HG03342 (cell line): ENCODE data around the gene ZDHHC17.

Experiments
- ATAC-seq: cut with Tn5 transposase; IDR thresholded peaks from one replicate; pipeline ENCODE4 v1.9.1; 2021; ENCODE audit warnings: mild to moderate bottlenecking, moderate library complexity; ENCODE audit not compliant: unreplicated experiment

ZDHHC17 gene

GRCh38 chr12:76813265-76813664 lies 49.4 kb downstream of the ZDHHC17 start:
- no peak for ATAC-seq

GRCh38 chr12:76813972-76814371 lies 50.1 kb downstream of the ZDHHC17 start:
- no peak for ATAC-seq

GRCh38 chr12:76820888-76821482 lies 57.1 kb downstream of the ZDHHC17 start:
- no peak for ATAC-seq

- no peak for ATAC-seq
These were observed 66.5 kb downstream of the ZDHHC17 start for GRCh38 chr12:76830436-76830835.

GRCh38 chr12:76836633-76837032 lies 72.7 kb downstream of the ZDHHC17 start:
- ATAC-seq = no peak

- ATAC-seq = no peak
These were observed 83.3 kb downstream of the ZDHHC17 start for GRCh38 chr12:76847260-76847659.

GRCh38 chr12:76848132-76848531 lies 84.2 kb downstream of the ZDHHC17 start:
- no peak for ATAC-seq

- no peak for ATAC-seq
These were observed 88.2 kb downstream of the ZDHHC17 start for GRCh38 chr12:76852106-76852505.

- ATAC-seq = no peak
These were observed 91.4 kb downstream of the ZDHHC17 start for GRCh38 chr12:76855271-76855670.

- no peak for ATAC-seq
These were observed 92.2 kb downstream of the ZDHHC17 start for GRCh38 chr12:76856018-76856644.

GRCh38 chr12:76859611-76860010 lies 95.7 kb downstream of the ZDHHC17 start:
- peak; percentile 45 for ATAC-seq

GRCh38 chr12:76860256-76860655 lies 96.3 kb downstream of the ZDHHC17 start:
- no peak for ATAC-seq

- ATAC-seq = no peak
These were observed 99.2 kb downstream of the ZDHHC17 start for GRCh38 chr12:76863005-76863670.

- no peak for ATAC-seq
These were observed 99.9 kb downstream of the ZDHHC17 start for GRCh38 chr12:76863837-76864236.

GRCh38 chr12:76864791-76865400 lies 101.0 kb downstream of the ZDHHC17 start:
- peak; percentile 77 for ATAC-seq

- no peak for ATAC-seq
These were observed 102.2 kb downstream of the ZDHHC17 start for GRCh38 chr12:76866151-76866567.

- peak; percentile 73 for ATAC-seq
These were observed 102.8 kb downstream of the ZDHHC17 start for GRCh38 chr12:76866726-76867125.

GRCh38 chr12:76871082-76871481 lies 107.2 kb downstream of the ZDHHC17 start:
- ATAC-seq = no peak

- no peak for ATAC-seq
These were observed 107.8 kb downstream of the ZDHHC17 start for GRCh38 chr12:76871742-76872141.

- ATAC-seq = no peak
These were observed 108.5 kb downstream of the ZDHHC17 start for GRCh38 chr12:76872415-76872814.

- no peak for ATAC-seq
These were observed 110.1 kb downstream of the ZDHHC17 start for GRCh38 chr12:76874027-76874426.
